Peyer's patch (tissue), 4 donors: ENCODE data around the gene PCDHGA6.

Source experiments
- POLR2A ChIP-seq, 2 donors: fragments of 450-650 bp; IDR thresholded peaks; one replicate each; pipeline ENCODE4 v1.5.1; 2017; ENCODE audit warnings: antibody characterized with exemption in 2 of 2, mild to moderate bottlenecking in 2 of 2, moderate library complexity in 2 of 2
- TF ChIP-seq, protein P1 (sequence below), 6 experiments: fragments of 450-650 bp in 4 of 6; fragments of 200-600 bp in 2 of 6; sonication (generic) in 1 of 6; IDR thresholded peaks; one replicate each; pipeline ENCODE4 v1.5.1; 2017 to 2019; ENCODE audit warnings: antibody characterized with exemption in 6 of 6, mild to moderate bottlenecking in 3 of 6, moderate library complexity in 1 of 6

- no peak for TF ChIP-seq POLR2A (IDR thresholded peaks at IDR 0.05)
- TF ChIP-seq, protein P1, sequence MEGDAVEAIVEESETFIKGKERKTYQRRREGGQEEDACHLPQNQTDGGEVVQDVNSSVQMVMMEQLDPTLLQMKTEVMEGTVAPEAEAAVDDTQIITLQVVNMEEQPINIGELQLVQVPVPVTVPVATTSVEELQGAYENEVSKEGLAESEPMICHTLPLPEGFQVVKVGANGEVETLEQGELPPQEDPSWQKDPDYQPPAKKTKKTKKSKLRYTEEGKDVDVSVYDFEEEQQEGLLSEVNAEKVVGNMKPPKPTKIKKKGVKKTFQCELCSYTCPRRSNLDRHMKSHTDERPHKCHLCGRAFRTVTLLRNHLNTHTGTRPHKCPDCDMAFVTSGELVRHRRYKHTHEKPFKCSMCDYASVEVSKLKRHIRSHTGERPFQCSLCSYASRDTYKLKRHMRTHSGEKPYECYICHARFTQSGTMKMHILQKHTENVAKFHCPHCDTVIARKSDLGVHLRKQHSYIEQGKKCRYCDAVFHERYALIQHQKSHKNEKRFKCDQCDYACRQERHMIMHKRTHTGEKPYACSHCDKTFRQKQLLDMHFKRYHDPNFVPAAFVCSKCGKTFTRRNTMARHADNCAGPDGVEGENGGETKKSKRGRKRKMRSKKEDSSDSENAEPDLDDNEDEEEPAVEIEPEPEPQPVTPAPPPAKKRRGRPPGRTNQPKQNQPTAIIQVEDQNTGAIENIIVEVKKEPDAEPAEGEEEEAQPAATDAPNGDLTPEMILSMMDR (IDR thresholded peaks at IDR 0.05): no peak
These were observed 1.9 kb upstream of the PCDHGA6 start for GRCh38 chr5:141371572-141372475.
